IPS-18c (cell line): Measurements from ENCODE around the gene TAF4.

Experiments used
- H3K4me3 ChIP-seq: 2 replicates; pipeline ENCODE4 v1.7.0; 2013; ENCODE audit warnings: low read depth, mild to moderate bottlenecking, low read length, moderate library complexity; ENCODE audit not compliant: insufficient read depth
- H3K9me3 ChIP-seq: one replicate; pipeline ENCODE4 v1.6.1; 2013; ENCODE audit warnings: mild to moderate bottlenecking, low read length, moderate library complexity; ENCODE audit not compliant: control insufficient read depth, insufficient read depth

The TAF4 gene

DNA sequence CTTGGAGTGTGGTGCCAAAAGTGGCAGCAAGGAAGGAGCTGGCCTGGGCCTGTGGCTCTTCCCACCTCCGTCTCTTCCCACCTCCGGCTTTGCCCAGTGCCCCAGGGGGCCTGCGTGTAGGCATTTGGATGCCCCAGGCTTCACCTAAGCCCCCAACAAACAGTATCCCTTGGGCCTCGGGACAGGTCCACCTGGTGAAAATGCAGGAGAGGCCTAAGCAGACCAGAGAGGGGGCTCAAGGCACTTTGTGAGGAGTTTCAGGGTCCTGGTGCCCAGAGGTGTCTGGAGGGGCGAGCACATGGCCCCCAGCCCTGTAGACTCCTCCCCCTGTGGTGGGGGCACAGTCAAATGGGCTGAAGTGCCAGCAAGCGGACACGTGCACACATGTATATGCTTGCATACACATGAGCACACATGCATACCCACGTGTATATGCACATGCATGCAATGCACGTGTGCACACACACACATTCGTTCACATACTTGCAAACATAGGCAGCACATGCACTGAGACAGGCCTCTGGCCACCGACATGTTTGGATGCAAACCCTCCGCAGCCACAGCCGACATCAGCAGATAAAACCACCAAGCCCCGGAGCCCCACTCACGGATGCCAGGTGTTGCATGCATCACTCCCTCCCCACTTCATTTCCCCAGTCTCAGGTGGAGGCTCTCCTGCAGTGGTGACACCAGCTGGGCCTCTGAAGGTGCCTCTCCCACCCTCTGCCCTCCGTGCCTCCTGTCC is 124.5 kb downstream of the TAF4 start:
- Histone ChIP-seq H3K9me3 (peaks cover 3% of the 10 kb centered on the region), H3K4me3 (no peak overlapping the region)

DNA sequence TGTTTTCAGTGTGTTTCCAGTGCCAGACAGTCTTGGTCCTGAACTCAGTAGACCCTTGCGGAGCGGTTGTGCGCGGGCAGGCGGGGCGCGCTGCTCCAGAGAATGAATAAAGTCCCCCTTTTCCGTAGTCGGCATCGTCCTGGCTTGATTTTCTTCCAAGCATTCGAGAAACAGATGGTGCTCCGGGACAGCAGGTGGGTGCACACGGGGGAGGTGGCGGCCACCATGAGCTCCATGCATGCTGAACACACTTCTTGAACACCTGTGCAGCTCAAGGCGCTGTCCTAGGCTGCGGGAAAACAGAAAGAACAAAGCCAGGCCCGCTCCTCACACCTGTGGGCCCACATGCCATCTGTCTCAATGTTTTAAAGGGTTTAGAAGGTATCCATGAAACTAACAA is 125.2 kb downstream of the TAF4 start:
- Histone ChIP-seq H3K4me3 (no peak overlapping the region), H3K9me3 (peaks cover 1% of the 10 kb centered on the region)

DNA sequence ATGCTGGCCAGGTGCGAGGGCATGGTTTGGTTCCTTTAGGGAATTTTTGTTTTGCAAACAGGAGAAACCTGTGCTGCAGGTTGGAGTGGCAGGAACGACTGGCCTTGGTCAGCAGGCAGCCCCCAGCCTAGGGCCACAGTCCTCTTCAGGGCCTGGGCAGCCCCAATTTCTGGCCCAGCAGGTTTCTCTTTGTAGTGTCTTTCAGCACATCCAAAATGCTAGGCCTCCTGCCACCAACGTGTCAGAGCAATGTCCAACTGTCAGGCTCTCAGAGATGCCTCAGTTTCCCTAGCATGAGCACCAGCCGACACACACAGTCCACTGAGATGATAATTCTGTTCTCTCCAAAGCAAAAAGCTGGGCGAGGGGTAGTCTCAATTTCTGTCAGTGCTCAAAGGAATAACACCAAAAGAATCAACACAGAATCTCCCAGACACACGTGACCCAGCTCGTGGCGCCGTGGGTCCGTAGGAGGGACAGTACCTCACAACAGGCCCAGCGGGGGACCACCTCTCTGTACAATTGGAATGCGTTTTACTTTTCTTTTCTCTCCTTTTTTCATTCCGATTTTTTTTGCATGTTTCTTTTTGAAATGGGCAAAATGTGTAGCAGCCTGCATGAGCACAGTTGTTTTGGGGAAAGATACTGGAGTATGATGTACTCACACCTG is 125.9 kb downstream of the TAF4 start:
- H3K9me3 ChIP-seq = no peaks in the 10 kb centered on the region
- no peak overlapping the region for H3K4me3 ChIP-seq

DNA sequence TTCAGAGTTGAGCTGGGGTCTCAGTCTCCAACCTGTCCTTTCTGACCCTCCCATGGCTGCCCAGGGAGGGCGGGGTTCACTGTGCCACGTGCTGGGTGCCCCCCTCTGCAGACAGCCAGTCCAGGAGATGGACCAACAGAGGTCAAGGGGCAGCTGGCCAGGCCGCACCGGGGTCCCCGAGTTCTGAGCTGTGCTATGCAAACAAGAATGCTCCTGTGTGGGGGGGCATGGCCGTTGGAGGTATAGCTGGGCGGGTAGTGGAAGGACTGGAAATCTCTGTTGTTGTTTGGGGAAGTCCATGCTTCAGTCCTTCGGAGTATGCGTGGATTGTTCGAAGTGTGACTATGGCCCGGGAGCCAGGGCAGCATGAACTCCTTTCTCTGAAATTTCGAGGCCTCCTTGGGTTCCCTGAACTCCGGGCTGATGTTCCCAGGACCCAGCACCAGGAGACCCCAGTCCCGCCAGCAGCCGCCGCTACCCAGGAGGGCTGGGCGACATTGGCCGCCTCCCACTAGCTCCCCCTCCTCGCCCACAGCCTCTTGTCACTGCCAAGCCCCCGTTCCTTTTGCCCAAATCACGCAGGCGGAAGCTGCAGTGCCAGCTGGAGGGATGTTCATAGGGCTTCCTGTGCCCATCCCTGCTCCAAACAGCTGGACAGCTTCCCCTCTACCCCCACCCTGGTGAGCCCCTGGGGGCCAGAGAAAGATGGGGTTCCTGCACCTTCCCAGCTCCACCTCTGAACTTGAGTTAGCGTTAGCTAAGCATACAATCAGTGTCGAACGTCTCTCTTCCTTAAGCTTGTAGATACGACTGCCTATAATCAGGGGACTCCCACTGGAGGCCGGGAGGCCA is 126.6 kb downstream of the TAF4 start:
- Histone ChIP-seq H3K4me3 (no peak overlapping the region), H3K9me3 (no peaks in the 10 kb centered on the region)

DNA sequence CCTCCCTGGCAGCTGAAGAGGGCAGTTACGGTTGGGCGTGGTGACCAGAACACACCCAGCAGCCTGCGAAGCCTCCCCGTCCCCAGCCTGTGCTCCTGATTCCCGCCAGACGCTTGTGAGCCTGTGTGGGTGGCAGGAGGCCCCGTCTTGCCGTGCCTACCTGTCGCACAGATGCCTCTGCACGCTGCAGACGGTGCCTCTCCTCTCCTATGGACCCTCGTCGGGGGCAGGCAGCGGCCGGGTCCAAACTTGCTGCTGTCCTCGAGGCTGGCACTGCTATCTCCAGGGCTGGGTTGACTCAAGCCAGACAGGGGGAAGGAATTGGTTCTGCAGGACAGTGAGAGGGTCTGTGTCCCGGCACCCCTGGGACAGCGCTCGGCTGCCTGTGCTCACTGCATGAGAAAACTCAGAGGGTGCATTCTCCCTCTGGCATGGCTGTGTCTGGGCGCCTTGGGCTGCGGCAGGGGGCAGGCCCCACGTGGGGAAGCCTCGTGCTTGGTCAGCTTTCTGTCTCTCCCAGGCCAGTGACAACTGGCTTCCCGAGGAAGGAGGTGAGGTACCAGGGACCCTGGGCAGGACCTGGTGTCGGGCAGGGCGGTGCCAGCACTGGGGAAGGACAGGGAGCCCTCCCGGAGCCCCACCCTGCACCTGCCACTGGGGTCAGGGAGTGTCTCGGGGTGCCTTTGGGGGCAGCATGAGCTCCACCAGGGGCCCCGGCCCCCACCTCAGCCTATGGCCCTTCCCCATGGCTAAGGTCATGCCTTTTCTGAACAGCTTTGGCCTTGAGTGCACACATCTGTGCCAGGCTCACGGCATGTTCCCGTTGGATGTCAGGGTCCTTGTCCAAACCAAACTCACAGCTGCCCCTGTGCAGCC is 127.5 kb downstream of the TAF4 start:
- Histone ChIP-seq H3K4me3 (no peak overlapping the region), H3K9me3 (no peaks in the 10 kb centered on the region)

DNA sequence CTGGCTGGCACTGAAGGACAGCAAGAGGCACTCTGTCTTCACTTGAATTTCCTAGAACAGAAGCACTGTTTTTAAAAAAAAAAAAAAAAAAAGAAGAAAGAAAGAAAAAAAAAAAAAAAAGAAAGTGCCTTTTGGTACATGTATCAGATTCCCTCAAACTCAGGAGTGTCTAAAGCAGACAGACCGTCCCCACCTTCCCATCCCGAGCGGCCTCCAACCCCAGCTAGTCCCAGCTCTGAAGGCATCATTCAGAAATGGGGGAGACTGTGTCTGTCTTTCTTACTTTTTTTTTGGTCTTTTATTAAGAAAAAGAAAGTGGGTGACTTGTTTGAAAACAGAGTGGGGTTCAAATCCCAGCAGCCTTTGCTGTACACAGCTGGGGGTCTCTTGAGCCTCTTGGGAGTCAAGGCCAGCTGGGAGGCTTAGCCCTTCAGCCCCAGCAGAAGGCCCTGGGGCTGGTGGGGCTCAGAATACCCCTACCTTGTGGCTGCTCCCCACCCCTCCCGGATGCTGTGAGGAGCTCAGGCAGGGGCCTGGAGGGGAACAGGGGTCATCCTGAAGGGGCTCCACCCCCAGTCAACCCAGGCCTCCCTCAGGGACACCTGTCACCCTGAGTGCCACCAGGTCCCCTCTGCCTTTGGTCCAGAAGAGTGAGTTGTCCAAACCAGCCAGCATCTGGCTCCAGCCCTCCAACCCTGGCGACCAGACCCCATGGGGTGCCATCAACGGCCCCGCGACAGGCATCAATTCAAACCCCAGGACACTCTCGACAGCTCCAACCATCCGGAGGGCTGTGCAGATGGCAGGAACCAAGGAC is 128.3 kb downstream of the TAF4 start:
- no peaks in the 10 kb centered on the region for H3K9me3 ChIP-seq
- H3K4me3 ChIP-seq = no peak overlapping the region

DNA sequence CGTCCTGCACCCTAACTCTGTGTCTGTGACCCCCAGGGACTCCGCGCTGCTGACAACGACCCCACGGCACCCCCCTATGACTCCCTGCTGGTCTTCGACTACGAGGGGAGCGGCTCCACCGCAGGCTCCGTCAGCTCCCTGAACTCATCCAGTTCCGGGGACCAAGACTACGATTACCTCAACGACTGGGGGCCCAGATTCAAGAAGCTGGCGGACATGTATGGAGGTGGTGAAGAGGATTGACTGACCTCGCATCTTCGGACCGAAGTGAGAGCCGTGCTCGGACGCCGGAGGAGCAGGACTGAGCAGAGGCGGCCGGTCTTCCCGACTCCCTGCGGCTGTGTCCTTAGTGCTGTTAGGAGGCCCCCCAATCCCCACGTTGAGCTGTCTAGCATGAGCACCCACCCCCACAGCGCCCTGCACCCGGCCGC is 129.0 kb downstream of the TAF4 start:
- Histone ChIP-seq H3K4me3 (no peak overlapping the region), H3K9me3 (no peaks in the 10 kb centered on the region)

DNA sequence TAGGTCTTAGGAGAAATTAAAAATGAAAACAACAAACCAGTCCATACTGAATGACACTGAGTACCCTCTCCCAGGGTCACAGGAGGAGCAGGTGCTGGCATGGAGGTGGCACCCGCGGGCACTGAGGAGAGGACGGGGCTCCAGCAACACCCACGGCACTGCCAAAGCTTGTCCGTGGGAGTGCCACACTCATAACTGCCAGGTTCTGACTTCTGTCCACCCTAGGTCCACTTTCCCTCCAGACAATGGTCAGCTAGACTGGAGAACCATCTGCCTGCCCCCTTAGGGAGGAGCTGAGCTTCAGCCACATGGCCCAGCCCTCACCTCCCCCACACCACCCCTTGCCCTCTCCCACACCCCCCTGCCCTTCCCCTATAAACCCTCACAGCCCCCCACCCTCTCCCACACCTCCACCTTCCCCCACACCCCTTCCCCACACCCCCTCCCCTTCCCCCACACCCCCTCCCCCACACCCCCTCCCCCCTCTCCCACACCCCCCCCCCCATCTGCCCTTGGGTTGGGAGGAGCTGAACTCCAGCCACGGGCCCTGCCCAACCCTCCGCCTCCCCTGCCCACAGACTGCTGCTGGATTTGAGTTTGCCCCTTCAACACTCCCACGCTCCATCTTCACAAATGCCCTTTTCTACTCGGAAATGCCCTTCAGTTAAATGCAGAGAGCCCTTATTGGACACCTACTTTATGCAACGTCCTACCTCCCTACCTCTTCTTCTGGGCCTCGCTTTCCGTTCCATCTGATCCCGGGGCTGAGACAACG is 129.6 kb downstream of the TAF4 start:
- Histone ChIP-seq H3K4me3 (no peak overlapping the region), H3K9me3 (no peaks in the 10 kb centered on the region)

DNA sequence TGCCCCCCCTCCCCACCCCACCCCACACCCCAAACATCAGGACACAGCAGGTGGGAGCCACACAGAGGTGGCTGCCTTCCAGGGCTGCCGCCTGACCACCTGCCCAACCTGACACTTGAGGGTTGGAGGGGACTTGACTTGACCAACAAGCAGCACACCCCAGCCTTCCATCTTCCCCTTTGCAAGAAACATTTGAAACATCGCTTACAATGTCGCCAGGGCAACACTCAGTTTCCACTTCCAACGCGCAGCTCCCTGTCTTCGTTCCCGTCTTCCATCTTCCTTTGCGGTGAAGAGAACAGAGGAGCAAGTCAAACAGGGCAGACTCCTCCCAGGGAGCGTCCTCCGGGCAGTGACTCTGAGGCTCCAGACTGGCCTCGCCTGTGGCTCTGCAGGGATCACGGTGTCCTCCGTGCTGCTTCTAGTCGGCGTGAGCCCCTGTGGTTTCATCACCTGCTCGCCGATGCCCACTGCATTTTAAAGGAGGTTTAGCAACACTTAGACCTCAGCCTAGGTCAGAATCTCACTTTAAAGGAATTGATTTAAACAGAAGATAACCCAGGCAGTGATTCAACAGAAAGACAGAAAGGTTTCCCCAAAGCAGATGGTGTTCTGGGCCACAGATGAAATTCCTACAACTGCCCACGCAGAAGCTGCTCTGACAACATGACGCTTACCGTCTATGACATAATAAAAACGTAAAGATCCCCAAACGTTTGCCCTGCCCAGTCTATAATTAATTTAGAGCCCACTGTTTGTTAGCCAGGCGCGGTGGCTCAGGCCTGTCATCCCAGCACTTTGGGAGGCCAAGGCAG is 130.8 kb downstream of the TAF4 start:
- Histone ChIP-seq H3K4me3 (no peak overlapping the region), H3K9me3 (no peaks in the 10 kb centered on the region)

DNA sequence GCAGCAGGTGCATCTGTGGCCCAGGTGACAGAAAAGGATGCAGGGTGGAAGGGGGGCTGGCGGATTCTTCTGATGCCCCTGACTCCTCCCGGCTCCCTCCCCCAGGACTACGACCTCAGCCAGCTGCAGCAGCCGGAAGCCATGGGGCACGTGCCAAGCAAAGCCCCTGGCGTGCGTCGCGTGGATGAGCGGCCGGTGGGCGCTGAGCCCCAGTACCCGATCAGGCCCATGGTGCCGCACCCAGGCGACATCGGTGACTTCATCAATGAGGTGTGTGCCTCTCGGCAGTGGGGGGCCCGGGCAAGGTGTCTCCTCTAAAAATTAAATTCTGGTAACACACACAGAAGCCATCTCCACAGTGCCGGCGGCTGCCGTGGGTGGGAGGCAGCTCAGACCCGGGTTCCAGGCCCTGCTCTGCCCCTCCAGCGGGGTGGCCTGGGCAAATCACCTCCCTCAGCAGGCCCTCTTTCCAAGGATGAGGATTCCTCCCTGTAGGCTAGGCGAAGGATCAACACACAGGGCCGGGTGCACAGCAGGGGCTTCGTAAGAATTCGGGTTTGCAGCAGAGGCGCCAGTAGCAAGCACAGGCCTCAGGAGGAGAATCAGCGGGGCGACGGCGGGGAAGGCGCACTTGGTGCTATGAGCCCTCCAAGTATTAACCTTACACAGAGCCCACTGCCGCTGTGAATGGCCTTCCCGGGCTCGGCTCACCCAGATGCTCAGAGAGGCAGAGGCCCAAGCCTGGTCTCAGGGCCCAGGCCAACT is 131.5 kb downstream of the TAF4 start:
- no peak overlapping the region for H3K4me3 ChIP-seq
- no peaks in the 10 kb centered on the region for H3K9me3 ChIP-seq

DNA sequence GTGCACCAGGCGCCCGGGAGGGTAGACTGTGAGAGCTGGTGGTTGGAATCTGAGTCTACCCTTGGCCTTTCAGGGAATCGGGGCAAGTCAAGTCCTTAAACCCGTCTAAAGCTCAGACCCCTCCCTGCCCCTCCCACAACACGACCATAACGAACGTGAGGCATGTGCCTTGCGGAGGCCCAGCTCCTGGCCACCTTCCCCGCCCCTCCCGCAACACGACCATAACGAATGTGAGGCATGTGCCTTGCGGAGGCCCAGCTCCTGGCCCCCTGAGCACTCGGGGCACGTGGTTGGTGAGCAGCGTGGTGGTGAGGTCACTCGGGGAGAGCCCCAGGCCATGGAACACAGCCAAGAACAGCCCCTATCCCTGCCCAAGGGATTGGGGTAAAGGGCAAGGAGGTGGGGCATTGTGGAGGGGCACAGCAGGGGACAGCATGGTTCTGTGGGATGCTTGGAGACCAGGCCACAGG is 132.2 kb downstream of the TAF4 start:
- no peak overlapping the region for H3K4me3 ChIP-seq
- no peaks in the 10 kb centered on the region for H3K9me3 ChIP-seq

DNA sequence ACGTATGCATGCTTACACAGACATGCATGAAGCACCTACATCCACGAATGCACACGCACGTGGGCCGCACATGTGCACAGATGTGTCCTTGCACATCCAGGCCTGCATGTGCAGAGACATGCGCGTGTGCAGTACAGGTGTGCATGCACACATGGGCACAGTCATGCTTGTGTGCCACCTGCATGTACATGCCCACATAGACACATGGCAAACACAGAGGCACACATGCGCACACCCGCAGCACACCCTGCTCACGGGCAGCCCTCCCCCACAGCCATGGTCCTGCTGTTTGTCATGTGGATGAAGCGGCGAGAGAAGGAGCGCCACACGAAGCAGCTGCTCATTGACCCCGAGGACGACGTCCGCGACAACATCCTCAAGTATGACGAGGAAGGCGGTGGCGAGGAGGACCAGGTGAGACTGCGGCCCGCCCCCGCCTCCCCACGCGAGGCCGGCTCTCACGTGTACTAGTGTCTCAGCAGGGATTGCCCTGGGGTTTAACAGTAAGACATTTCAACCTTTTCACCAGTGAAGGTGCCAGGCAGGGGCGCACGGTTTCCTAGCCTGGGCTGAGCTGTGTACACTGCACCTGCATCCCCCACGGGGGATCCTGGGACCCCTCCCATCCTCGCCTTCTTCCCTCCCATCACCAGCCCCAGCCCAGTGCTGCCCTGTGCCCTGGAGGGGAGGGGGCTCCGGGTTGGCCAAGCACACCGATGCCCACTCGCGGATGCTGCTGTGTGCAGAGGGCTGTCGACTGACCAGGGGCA is 132.8 kb downstream of the TAF4 start:
- H3K4me3 ChIP-seq = no peak overlapping the region
- H3K9me3 ChIP-seq = no peaks in the 10 kb centered on the region

DNA sequence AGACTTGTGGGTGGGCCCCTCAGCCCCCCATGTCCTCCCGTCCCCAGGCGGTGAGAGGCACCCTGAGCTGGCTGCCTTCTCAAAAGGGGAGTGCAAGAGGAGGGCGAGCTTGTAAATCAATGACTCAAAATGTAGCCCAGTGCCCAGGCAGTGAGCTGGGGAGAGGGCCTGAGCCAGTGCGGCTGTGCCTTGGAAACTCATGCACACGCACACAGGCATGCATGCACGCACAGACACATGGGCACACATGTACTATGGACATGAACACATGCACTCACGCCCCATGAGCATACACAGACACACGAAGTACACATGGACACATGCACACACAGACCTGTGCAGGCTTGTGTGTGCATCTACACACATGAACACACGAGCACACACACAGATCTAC is 133.5 kb downstream of the TAF4 start:
- Histone ChIP-seq H3K4me3 (no peak overlapping the region), H3K9me3 (no peaks in the 10 kb centered on the region)
